Keratinocyte (primary cell): ENCODE results near the gene TMEM132E. TPM values are rescaled to one million over a fixed set of nuclear protein-coding genes. Genes with fewer than 3 reads are reported as not detected.

Experiments
- DNase-seq: peaks from one replicate; pipeline ENCODE4 v3.0.0-alpha.2; 2011; ENCODE audit warnings: low read depth, missing footprints, low spot score
- FAIRE-seq: peaks from 2 replicates; lab custom pipeline; 2011; peaks lifted over from hg19 to GRCh38; lab: Jason Lieb, UNC
- H2AFZ ChIP-seq: 2 replicates; pipeline ENCODE4 v1.6.0; 2012; ENCODE audit warnings: low read length, control low read depth, inconsistent platforms; ENCODE audit not compliant: control insufficient read depth
- H3K27ac ChIP-seq: 2 replicates; pipeline ENCODE4 v1.5.1; 2011; ENCODE audit warnings: low read length; ENCODE audit not compliant: control insufficient read depth, insufficient read depth
- H3K27me3 ChIP-seq: 3 replicates; pipeline ENCODE4 v1.6.0; 2011; ENCODE audit warnings: low read length; ENCODE audit not compliant: control insufficient read depth, insufficient read depth; ENCODE audit errors: extremely low read depth
- H3K36me3 ChIP-seq, 2 experiments: 2 replicates in 1 of 2; 3 replicates in 1 of 2; pipeline ENCODE4 v1.5.1; 2011; ENCODE audit warnings: low read length in 2 of 2, mild to moderate bottlenecking in 1 of 2; ENCODE audit not compliant: control insufficient read depth in 2 of 2, insufficient read depth in 2 of 2; ENCODE audit errors: extremely low read depth in 1 of 2
- H3K4me1 ChIP-seq: 3 replicates; pipeline ENCODE4 v1.5.1; 2011; ENCODE audit warnings: low read length; ENCODE audit not compliant: control insufficient read depth, insufficient read depth; ENCODE audit errors: extremely low read depth
- H3K4me2 ChIP-seq: 3 replicates; pipeline ENCODE4 v1.6.0; 2011; ENCODE audit warnings: low read depth, low read length; ENCODE audit not compliant: control insufficient read depth, insufficient read depth; ENCODE audit errors: extremely low read depth
- H3K4me3 ChIP-seq, 3 experiments: fragments of 200-600 bp in 1 of 3; sonication (generic) in 1 of 3; 2 replicates in 2 of 3; 3 replicates in 1 of 3; pipeline ENCODE4 v1.5.1; 2011 to 2016; ENCODE audit warnings: low read length in 3 of 3, mild to moderate bottlenecking in 3 of 3, control low read depth in 2 of 3, inconsistent platforms in 1 of 3, low read depth in 1 of 3, mixed read lengths in 1 of 3, mixed run types in 1 of 3, moderate library complexity in 1 of 3; ENCODE audit not compliant: control insufficient read depth in 2 of 3, insufficient read depth in 2 of 3; ENCODE audit errors: extremely low read depth in 1 of 3
- H3K79me2 ChIP-seq: 2 replicates; pipeline ENCODE4 v1.6.0; 2012; ENCODE audit warnings: low read length; ENCODE audit not compliant: control insufficient read depth, insufficient read depth
- H3K9ac ChIP-seq: 3 replicates; pipeline ENCODE4 v1.6.0; 2011; ENCODE audit warnings: low read length; ENCODE audit not compliant: control insufficient read depth, insufficient read depth; ENCODE audit errors: extremely low read depth
- H3K9me1 ChIP-seq: 3 replicates; pipeline ENCODE4 v1.6.0; 2011; ENCODE audit warnings: low read length; ENCODE audit not compliant: control insufficient read depth, insufficient read depth; ENCODE audit errors: extremely low read depth
- H3K9me3 ChIP-seq: 2 replicates; pipeline ENCODE4 v1.5.1; 2012; ENCODE audit warnings: low read depth, low read length; ENCODE audit not compliant: control insufficient read depth
- H4K20me1 ChIP-seq: 3 replicates; pipeline ENCODE4 v1.6.0; 2011; ENCODE audit warnings: low read length; ENCODE audit not compliant: control insufficient read depth, insufficient read depth; ENCODE audit errors: extremely low read depth
- CTCF ChIP-seq, 3 experiments: IDR thresholded peaks in 1 of 3; conservative IDR thresholded peaks in 1 of 3; optimal IDR thresholded peaks in 1 of 3; 2 replicates in 2 of 3; 3 replicates in 1 of 3; pipeline versions ENCODE3 to v1.5.1; 2011; ENCODE audit warnings: low read length in 3 of 3, mild to moderate bottlenecking in 3 of 3, moderate library complexity in 2 of 3, control low read depth in 1 of 3, inconsistent platforms in 1 of 3; ENCODE audit not compliant: insufficient read depth in 2 of 3; ENCODE audit errors: extremely low read depth in 1 of 3
- EZH2 ChIP-seq: IDR thresholded peaks from one replicate; pipeline ENCODE4 v1.6.1; 2012; ENCODE audit warnings: inconsistent platforms, mild to moderate bottlenecking, low read length, moderate library complexity
- dilution Hi-C: fragments of 300-500 bp; cut with MboI; formaldehyde crosslinking; loops from one replicate; pipeline ENCODE4 v1.7.0; 2020; ENCODE audit warnings: low sequenced_read_pairs; ENCODE audit not compliant: extremely low pct_ligation_motif_present
- polyA plus RNA-seq, 5 experiments: library from polyadenylated mRNA; depleted of rRNA in 3 of 5; stranded (reverse) in 3 of 5; stranded (forward) in 1 of 5; unstranded in 1 of 5; fragments of >200 nt; gene quantifications; 1 replicate in 1 of 5; 2 replicates in 3 of 5; 3 replicates in 1 of 5; pipeline versions ENCODE4 v1.2.1 to v1.2.3, GENCODE V29; 2011 to 2012; ENCODE audit warnings: missing spikeins in 2 of 5, low read depth in 1 of 5, low replicate concordance in 1 of 5

The TMEM132E gene
- polyA plus RNA-seq, 1 donor (not counting 4 experiments of a cell fraction or from before 2014, with no cell fraction given): not detected

- TF ChIP-seq EZH2 (no peak), CTCF (optimal IDR thresholded peaks at IDR 0.05 in 1 of 3, IDR thresholded peaks at IDR 0.05 in 1 of 3, conservative IDR thresholded peaks at IDR 0.05 in 1 of 3; ENCODE audit: extremely low read depth in 1 of 3, insufficient read depth in 2 of 3, low read length in 3 of 3) (no peak)
- Histone ChIP-seq H3K9me3 (no peaks in the 10 kb centered on the region), H3K9me1 (no peaks in the 10 kb centered on the region), H3K79me2 (no peaks in the 10 kb centered on the region), H3K4me1 (no peaks in the 10 kb centered on the region), H3K36me3 (no peaks in the 10 kb centered on the region), H3K9ac (no peak overlapping the region), H3K27me3 (peaks cover 20% of the 10 kb centered on the region), H3K4me3 (no peak overlapping the region), H3K4me2 (no peak overlapping the region), H2AFZ (no peak overlapping the region), H4K20me1 (no peaks in the 10 kb centered on the region), H3K27ac (no peak overlapping the region)
- dilution Hi-C loops: loop anchor here (25.0 kb wide), 1 partner anchor 200 kb away; no protein-coding TSS in a partner anchor
- DNase-seq (no peak), FAIRE-seq (no peak)
Measured at GRCh38 chr17:34637041-34637547, 57.7 kb downstream of the TMEM132E start.

GRCh38 chr17:34637548-34638525 lies 58.5 kb downstream of the TMEM132E start:
- Histone ChIP-seq H3K9me1 (no peaks in the 10 kb centered on the region), H3K4me1 (no peaks in the 10 kb centered on the region), H2AFZ (peak overlapping the region; percentile 40), H3K4me2 (peak overlapping the region; percentile 58), H3K9ac (no peak overlapping the region), H3K27ac (no peak overlapping the region), H3K4me3 (peak overlapping the region in 1 of 3 experiments; percentile 22), H3K27me3 (peaks cover 20% of the 10 kb centered on the region), H3K36me3 (no peaks in the 10 kb centered on the region), H4K20me1 (no peaks in the 10 kb centered on the region), H3K79me2 (no peaks in the 10 kb centered on the region), H3K9me3 (no peaks in the 10 kb centered on the region)
- FAIRE-seq (peak; percentile 23), DNase-seq (peak; percentile 23)
- TF ChIP-seq EZH2 (peak; percentile 64), CTCF (optimal IDR thresholded peaks at IDR 0.05 in 1 of 3, IDR thresholded peaks at IDR 0.05 in 1 of 3, conservative IDR thresholded peaks at IDR 0.05 in 1 of 3; ENCODE audit: extremely low read depth in 1 of 3, insufficient read depth in 2 of 3, low read length in 3 of 3) (peak; percentile 81 to 96 (median 96))
- dilution Hi-C loops: loop anchor here (25.0 kb wide), 1 partner anchor 201 kb away; no protein-coding TSS in a partner anchor
